MG63 (cell line): ENCODE results near the gene CARD19. TPM values are rescaled to one million over a fixed set of nuclear protein-coding genes. Genes with fewer than 3 reads are reported as not detected.
A peak's percentile ranks its signal among the peaks of the same experiment; 100 is the strongest.
"Not testable (repeated sequence)": the region's sequence is repeated elsewhere in the genome, so short reads cannot be mapped to it uniquely, and the experiment has no call there.

Experiments
- DNase-seq: peaks from one replicate; pipeline ENCODE4 v3.0.0-alpha.2; 2020
- H3K27me3 ChIP-seq: fragments of 250-450 bp; sonication (Bioruptor Pico); 2 replicates; pipeline ENCODE4 v1.5.1; 2020; ENCODE audit warnings: mild to moderate bottlenecking, moderate library complexity
- H3K36me3 ChIP-seq: fragments of 250-450 bp; sonication (Bioruptor Pico); 2 replicates; pipeline ENCODE4 v1.5.1; 2020; ENCODE audit warnings: mild to moderate bottlenecking, moderate library complexity
- H3K4me3 ChIP-seq: fragments of 250-450 bp; sonication (Bioruptor Pico); 2 replicates; pipeline ENCODE4 v1.5.1; 2020; ENCODE audit warnings: mild to moderate bottlenecking, moderate library complexity
- H3K9me3 ChIP-seq: fragments of 250-450 bp; sonication (Bioruptor Pico); 2 replicates; pipeline ENCODE4 v1.5.1; 2020; ENCODE audit warnings: mild to moderate bottlenecking, moderate library complexity
- total RNA-seq: library from RNA; depleted of rRNA; stranded (reverse); fragments of >200 nt; shearing (Covaris generic); gene quantifications from 2 replicates; pipeline ENCODE4 v1.2.3, GENCODE V29; 2014; ENCODE audit warnings: low replicate concordance

Gene CARD19
- total RNA-seq, 1 experiment from 2014 or later, result 103 TPM

- no peak overlapping the region for H3K4me3 ChIP-seq
- peaks cover 12% of the 10 kb centered on the region for H3K9me3 ChIP-seq
- H3K27me3 ChIP-seq, result no peaks in the 10 kb centered on the region
- H3K36me3 ChIP-seq, result no peaks in the 10 kb centered on the region
- no peak for DNase-seq
Measured at GRCh38 chr9:93093877-93094657, 1.9 kb upstream of the CARD19 start.

DNA sequence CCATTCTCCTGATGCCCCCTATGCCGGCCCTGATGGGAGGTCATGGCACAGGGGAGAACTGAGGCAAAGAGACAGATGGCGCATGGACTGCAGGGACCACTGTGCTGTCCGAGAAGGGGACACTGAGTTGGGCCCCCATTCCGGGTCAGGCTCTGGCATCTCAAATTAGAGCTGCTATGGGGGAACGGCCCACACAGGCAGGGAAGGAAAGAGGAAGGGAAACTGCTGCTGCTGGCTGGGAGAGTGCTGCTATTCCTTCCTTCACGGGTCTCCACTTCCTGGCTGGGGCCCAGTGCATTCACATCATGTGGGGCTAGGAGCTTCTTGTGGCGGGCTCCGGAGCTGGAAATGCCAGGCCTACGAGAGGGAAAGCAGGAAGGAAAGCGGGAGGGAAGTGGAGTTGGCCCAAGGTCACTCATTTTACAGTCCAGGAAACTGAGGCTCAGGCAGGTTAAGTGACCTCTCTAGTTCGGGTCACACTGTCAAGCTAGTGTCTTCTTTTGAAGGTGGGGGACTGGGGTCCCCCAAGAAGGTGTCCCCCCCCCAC is 1.3 kb upstream of the CARD19 start:
- no peaks in the 10 kb centered on the region for H3K27me3 ChIP-seq
- no peaks in the 10 kb centered on the region for H3K36me3 ChIP-seq
- no peak for DNase-seq
- peaks cover 12% of the 10 kb centered on the region for H3K9me3 ChIP-seq
- H3K4me3 ChIP-seq, result peak overlapping the region; percentile 42

GRCh38 chr9:93095205-93096130 is 549 bp upstream of the CARD19 start:
- DNase-seq, result peak; percentile 98
- no peaks in the 10 kb centered on the region; the same call in 1 of the 2 replicates for H3K36me3 ChIP-seq
- H3K27me3 ChIP-seq, result no peaks in the 10 kb centered on the region
- peaks cover 10% of the 10 kb centered on the region for H3K9me3 ChIP-seq
- peak overlapping the region; percentile 76 for H3K4me3 ChIP-seq

- no peaks in the 10 kb centered on the region; the same call in 1 of the 2 replicates for H3K36me3 ChIP-seq
- H3K9me3 ChIP-seq, result peaks cover 2% of the 10 kb centered on the region; the same call in 1 of the 2 replicates
- H3K4me3 ChIP-seq, result peak overlapping the region; percentile 76
- H3K27me3 ChIP-seq, result no peaks in the 10 kb centered on the region
- DNase-seq, result no peak
Measured at GRCh38 chr9:93096811-93097382, 880 bp downstream of the CARD19 start.

GRCh38 chr9:93097511-93098201 is 1.6 kb downstream of the CARD19 start:
- no peak for DNase-seq

GRCh38 chr9:93098236-93098946 is 2.4 kb downstream of the CARD19 start:
- 0 out of 2 replicates have a peak overlapping the region, but pooled peaks have one; percentile 76 for H3K4me3 ChIP-seq
- peak; percentile 99 for DNase-seq
- no peaks in the 10 kb centered on the region for H3K9me3 ChIP-seq
- no peaks in the 10 kb centered on the region for H3K27me3 ChIP-seq
- H3K36me3 ChIP-seq, result no peaks in the 10 kb centered on the region; the same call in 1 of the 2 replicates

More at GRCh38 chr9:93097511-93098201, 1.6 kb downstream of the CARD19 start:
- Histone ChIP-seq H3K9me3 (no peaks in the 10 kb centered on the region), H3K27me3 (no peaks in the 10 kb centered on the region), H3K36me3 (no peaks in the 10 kb centered on the region; the same call in 1 of the 2 replicates), H3K4me3 (peak overlapping the region; percentile 76)

DNA sequence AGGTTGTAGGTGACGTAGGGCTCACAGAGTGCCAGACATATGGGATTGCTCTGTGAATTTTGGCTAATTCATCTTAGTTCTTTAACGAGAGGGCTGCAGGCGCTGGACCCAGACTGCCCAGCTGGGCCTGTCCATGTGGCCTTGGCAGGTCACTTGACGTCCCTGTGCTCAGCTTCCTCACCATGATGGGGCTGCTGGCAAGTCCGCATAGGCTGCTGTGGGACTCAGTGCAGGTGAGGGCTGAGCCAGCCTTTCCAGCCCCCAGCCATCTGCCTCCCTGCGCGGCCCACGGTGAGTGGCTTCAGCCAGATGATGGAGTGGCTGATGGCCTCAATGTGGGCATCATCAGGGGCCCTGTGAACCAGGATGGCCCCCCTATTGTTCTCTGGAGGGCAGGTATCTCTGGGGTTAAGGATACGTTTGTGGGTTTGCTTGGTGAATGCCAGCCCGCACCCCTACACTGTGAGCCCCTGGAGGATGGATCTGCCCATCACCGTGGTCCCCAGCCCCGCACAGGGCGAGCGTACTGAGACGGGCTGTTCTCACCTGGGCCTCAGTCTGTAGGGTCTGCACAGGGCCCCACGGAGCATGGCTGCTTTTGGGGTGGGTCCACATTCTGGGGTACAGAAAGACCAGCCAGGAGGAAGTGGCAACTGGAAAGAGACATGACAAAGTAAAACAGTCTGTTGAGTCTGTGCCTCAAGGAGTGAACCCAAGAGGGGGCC is 3.7 kb downstream of the CARD19 start:
- no peaks in the 10 kb centered on the region for H3K27me3 ChIP-seq
- H3K36me3 ChIP-seq, result peaks cover 4% of the 10 kb centered on the region; the same call in 1 of the 2 replicates
- H3K4me3 ChIP-seq, result no peak overlapping the region
- no peaks in the 10 kb centered on the region for H3K9me3 ChIP-seq
- DNase-seq, result no peak

GRCh38 chr9:93100276-93100636 is 4.2 kb downstream of the CARD19 start:
- no peaks in the 10 kb centered on the region for H3K27me3 ChIP-seq
- peaks cover 4% of the 10 kb centered on the region; the same call in 1 of the 2 replicates for H3K36me3 ChIP-seq
- H3K9me3 ChIP-seq, result no peaks in the 10 kb centered on the region
- no peak overlapping the region for H3K4me3 ChIP-seq
- no peak for DNase-seq

- not testable (repeated sequence) for H3K27me3 ChIP-seq, DNase-seq, H3K36me3 ChIP-seq, H3K9me3 ChIP-seq, H3K4me3 ChIP-seq
Measured at GRCh38 chr9:93101086-93101485, 5.1 kb downstream of the CARD19 start.

DNA sequence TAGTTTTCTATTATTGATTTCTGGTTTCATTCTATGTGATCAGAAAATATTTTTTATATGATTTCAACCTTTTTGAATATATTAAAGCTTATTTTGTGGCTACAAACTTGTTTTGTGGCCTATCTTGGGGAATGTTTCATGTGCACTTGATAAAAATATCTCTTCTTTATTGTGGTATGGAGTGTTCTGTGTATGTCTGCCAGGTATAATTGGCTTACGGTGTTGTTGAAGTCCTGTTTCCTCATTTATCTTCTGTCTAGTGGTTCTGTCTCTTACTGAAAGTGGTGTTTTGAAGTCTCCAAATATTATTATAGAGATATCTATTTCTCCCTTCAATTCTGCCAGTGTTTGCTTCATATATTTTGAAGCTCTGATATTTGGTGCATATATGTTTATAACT is 9.6 kb downstream of the CARD19 start:
- Histone ChIP-seq H3K36me3 (peaks cover 13% of the 10 kb centered on the region), H3K27me3 (no peaks in the 10 kb centered on the region), H3K9me3 (no peaks in the 10 kb centered on the region), H3K4me3 (no peak overlapping the region)
- no peak for DNase-seq

DNA sequence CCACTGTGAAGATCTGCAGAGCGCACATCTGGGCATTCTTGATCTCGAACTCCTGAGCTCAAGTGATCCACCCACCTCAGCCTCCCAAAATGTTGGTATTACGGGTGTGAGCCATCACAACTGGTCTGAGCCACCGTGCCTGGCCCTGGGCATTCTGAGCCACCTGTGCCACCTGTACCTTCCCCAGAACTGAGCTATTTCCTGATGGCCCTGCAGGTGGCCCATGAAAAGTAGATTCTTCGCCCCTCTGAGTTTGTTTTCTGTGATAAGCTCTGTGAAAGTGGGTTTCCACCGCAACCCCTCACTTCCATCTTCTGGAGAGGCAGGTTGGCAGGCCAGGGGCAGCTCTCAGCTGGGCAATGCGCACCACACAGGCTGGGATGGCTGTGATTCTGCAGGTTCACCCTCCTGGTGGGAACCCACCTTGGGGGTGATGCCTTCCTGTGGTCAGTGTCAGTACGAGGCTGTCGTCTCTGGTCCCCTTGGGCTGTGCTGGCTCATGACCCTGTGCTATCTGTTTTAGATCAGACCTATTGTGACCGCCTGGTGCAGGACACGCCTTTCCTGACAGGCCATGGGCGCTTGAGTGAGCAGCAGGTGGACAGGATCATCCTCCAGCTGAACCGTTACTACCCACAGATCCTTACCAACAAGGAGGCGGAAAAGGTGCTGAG is 11.3 kb downstream of the CARD19 start:
- Histone ChIP-seq H3K36me3 (peaks cover 19% of the 10 kb centered on the region), H3K4me3 (no peak overlapping the region), H3K27me3 (no peaks in the 10 kb centered on the region), H3K9me3 (no peaks in the 10 kb centered on the region)
- no peak for DNase-seq

GRCh38 chr9:93107825-93108161 is 11.8 kb downstream of the CARD19 start:
- no peaks in the 10 kb centered on the region for H3K9me3 ChIP-seq
- no peak overlapping the region for H3K4me3 ChIP-seq
- no peak for DNase-seq
- peaks cover 19% of the 10 kb centered on the region for H3K36me3 ChIP-seq
- no peaks in the 10 kb centered on the region for H3K27me3 ChIP-seq

GRCh38 chr9:93108291-93109041 is 12.4 kb downstream of the CARD19 start:
- Histone ChIP-seq H3K9me3 (no peaks in the 10 kb centered on the region), H3K36me3 (peaks cover 19% of the 10 kb centered on the region), H3K4me3 (no peak overlapping the region), H3K27me3 (no peaks in the 10 kb centered on the region)
- DNase-seq, result no peak

DNA sequence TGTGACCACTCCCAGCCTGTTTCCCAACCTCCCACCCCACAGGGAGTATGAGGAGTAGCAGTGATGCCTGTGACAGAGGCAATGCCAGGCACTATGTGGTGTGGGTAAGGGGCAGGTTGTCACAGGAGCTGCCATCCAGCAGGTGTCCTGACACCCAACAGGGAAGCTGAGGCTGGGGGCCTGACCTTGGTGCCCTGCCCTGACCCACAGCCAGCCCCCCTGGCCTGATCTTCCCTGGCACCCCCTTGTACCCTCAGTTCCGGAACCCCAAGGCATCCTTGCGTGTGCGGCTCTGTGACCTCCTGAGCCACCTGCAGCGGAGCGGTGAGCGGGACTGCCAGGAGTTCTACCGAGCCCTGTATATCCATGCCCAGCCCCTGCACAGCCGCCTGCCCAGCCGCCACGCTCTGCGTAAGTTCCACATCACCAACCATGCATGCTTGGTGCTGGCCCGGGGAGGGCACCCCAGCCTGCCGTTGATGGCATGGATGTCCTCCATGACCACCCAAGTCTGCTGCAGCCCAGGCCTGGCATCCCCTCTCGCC is 14.4 kb downstream of the CARD19 start:
- DNase-seq, result no peak

More for the DNA sequence above, 14.4 kb downstream of the CARD19 start:
- no peak overlapping the region for H3K4me3 ChIP-seq
- no peaks in the 10 kb centered on the region for H3K27me3 ChIP-seq
- H3K36me3 ChIP-seq, result peaks cover 15% of the 10 kb centered on the region
- H3K9me3 ChIP-seq, result no peaks in the 10 kb centered on the region
